OCI-LY1 (cell line): Measurements from ENCODE around the gene EVC.
"Not testable (repeated sequence)": the region's sequence is repeated elsewhere in the genome, so short reads cannot be mapped to it uniquely, and the experiment has no call there.

ENCODE experiments used
- EZH2 ChIP-seq: fragments of 200-600 bp; sonication (generic), shearing (Covaris generic); IDR thresholded peaks from 2 replicates; pipeline ENCODE4 v1.8.0; 2017; ENCODE audit warnings: borderline replicate concordance, mixed run types, mild to moderate bottlenecking, antibody characterized with exemption, low read length, moderate library complexity, mixed read lengths
- TF ChIP-seq, protein P1 (sequence below): fragments of 200-600 bp; sonication (generic), shearing (Covaris generic); IDR thresholded peaks from 2 replicates; pipeline ENCODE4 v1.5.1; 2017; ENCODE audit warnings: mild to moderate bottlenecking, antibody characterized with exemption, low read length, moderate library complexity, mixed read lengths

DNA sequence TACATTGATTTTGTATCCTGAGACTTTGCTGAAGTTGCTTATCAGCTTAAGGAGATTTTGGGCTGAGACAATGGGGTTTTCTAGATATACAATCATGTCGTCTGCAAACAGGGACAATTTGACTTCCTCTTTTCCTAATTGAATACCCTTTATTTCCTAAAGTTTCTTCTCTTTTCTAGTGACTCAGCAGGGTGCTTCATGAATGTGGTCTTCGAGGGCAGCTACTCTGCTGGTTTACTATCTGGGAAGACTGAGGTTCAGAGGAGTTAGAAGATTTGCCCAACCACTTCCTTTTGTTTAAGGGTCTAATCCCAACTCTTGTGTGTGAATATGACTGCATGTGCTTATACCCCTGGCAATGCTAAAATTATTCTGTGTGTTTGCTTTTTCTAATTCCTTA lies 17.4 kb downstream of the EVC start:
- TF ChIP-seq, protein P1, sequence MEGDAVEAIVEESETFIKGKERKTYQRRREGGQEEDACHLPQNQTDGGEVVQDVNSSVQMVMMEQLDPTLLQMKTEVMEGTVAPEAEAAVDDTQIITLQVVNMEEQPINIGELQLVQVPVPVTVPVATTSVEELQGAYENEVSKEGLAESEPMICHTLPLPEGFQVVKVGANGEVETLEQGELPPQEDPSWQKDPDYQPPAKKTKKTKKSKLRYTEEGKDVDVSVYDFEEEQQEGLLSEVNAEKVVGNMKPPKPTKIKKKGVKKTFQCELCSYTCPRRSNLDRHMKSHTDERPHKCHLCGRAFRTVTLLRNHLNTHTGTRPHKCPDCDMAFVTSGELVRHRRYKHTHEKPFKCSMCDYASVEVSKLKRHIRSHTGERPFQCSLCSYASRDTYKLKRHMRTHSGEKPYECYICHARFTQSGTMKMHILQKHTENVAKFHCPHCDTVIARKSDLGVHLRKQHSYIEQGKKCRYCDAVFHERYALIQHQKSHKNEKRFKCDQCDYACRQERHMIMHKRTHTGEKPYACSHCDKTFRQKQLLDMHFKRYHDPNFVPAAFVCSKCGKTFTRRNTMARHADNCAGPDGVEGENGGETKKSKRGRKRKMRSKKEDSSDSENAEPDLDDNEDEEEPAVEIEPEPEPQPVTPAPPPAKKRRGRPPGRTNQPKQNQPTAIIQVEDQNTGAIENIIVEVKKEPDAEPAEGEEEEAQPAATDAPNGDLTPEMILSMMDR, result not testable (repeated sequence)
- not testable (repeated sequence) for TF ChIP-seq EZH2
